HepG2 (cell line): ENCODE measurements around the gene ATF1. TPM values are rescaled to one million over a fixed set of nuclear protein-coding genes. Genes with fewer than 3 reads are reported as not detected.
A peak's percentile ranks its signal among the peaks of the same experiment; 100 is the strongest.

ENCODE experiments used
- ATAC-seq: fragments of 200-7000 bp; cut with Tn5 transposase; 3 replicates; pipeline ENCODE4 v1.9.1; 2020; ENCODE audit warnings: mild to moderate bottlenecking, moderate library complexity
- BruUV-seq: library from RNA; stranded (reverse); fragments of 400-500 nt; replicated peaks from 2 replicates; lab custom pipeline; 2021; lab: Mats Ljungman, UMichigan
- CTCF ChIA-PET: fragments of 300-600 bp; formaldehyde crosslinking; extraction: SDS; loops from one replicate; lab custom pipeline; 2021; ENCODE audit warnings: low total read pairs, inconsistent platforms, low intra/inter-chr PET ratio; lab: Yijun Ruan, JAX
- POLR2A ChIA-PET: fragments of 350-600 bp; sonication (Branson Sonifier 250); formaldehyde crosslinking; loops from one replicate; lab custom pipeline; 2020; ENCODE audit warnings: antibody characterized with exemption, inconsistent platforms; lab: Yijun Ruan, JAX
- DNase-seq: peaks from one replicate; pipeline ENCODE4 v3.0.0-alpha.2; 2015; ENCODE audit warnings: low spot score
- FAIRE-seq: peaks from 3 replicates; lab custom pipeline; 2011; peaks lifted over from hg19 to GRCh38; lab: Jason Lieb, UNC
- H2AFZ ChIP-seq: one replicate; pipeline ENCODE4 v1.6.1; 2011; ENCODE audit warnings: low read length, inconsistent platforms
- H3K27ac ChIP-seq: fragments of 300-600 bp; 3 replicates; pipeline ENCODE4 v1.8.0; 2011; ENCODE audit warnings: mixed run types, mild to moderate bottlenecking, mixed read lengths, low read length, inconsistent platforms; ENCODE audit not compliant: insufficient read depth; ENCODE audit errors: extremely low read length
- H3K27me3 ChIP-seq, 2 experiments: fragments of 200-600 bp in 1 of 2; 2 replicates in 1 of 2; 3 replicates in 1 of 2; pipeline versions ENCODE4 v1.6.0 to v1.8.0; 2011; ENCODE audit warnings: low read length in 2 of 2, mild to moderate bottlenecking in 2 of 2, moderate library complexity in 2 of 2, inconsistent platforms in 1 of 2; ENCODE audit not compliant: insufficient read depth in 2 of 2, control insufficient read depth in 1 of 2
- H3K36me3 ChIP-seq, 2 experiments: fragments of 200-600 bp in 1 of 2; replicated peaks in 1 of 2; 2 replicates in 1 of 2; 3 replicates in 1 of 2; pipeline versions ENCODE4 v1.5.1 to v1.8.0; 2011; ENCODE audit warnings: low read length in 2 of 2, inconsistent platforms in 1 of 2; ENCODE audit not compliant: insufficient read depth in 2 of 2, control insufficient read depth in 1 of 2
- H3K4me1 ChIP-seq: 2 replicates; pipeline ENCODE4 v1.5.1; 2012; ENCODE audit warnings: low read length, inconsistent platforms; ENCODE audit not compliant: insufficient read depth
- H3K4me2 ChIP-seq: 2 replicates; pipeline ENCODE4 v1.6.0; 2011; ENCODE audit warnings: low read depth, low read length, inconsistent platforms
- H3K4me3 ChIP-seq, 3 experiments: fragments of 200-600 bp in 1 of 3; sonication (generic), shearing (Covaris generic) in 1 of 3; replicated peaks in 1 of 3; 2 replicates each; pipeline ENCODE4 v1.5.1; 2011 to 2016; ENCODE audit warnings: low read length in 3 of 3, inconsistent platforms in 2 of 3, low read depth in 2 of 3, mild to moderate bottlenecking in 2 of 3, control low read depth in 1 of 3, mixed read lengths in 1 of 3; ENCODE audit not compliant: insufficient read depth in 1 of 3
- H3K79me2 ChIP-seq: one replicate; pipeline ENCODE4 v1.6.1; 2011; ENCODE audit warnings: low read length, inconsistent platforms; ENCODE audit not compliant: insufficient read depth
- H3K9ac ChIP-seq: 2 replicates; pipeline ENCODE4 v1.6.0; 2011; ENCODE audit warnings: mild to moderate bottlenecking, low read depth, low read length, inconsistent platforms; ENCODE audit not compliant: insufficient read depth
- H3K9me3 ChIP-seq: 2 replicates; pipeline ENCODE4 v1.5.1; 2012; ENCODE audit warnings: mild to moderate bottlenecking, low read length
- H4K20me1 ChIP-seq: 2 replicates; pipeline ENCODE4 v1.6.0; 2011; ENCODE audit warnings: inconsistent platforms, mild to moderate bottlenecking, low read length, moderate library complexity; ENCODE audit not compliant: insufficient read depth
- CEBPB ChIP-seq: IDR thresholded peaks from 2 replicates; pipeline ENCODE4 v1.6.1; 2011; ENCODE audit warnings: low read depth, low read length, improper control_type of control experiment, borderline replicate concordance
- CEBPG ChIP-seq: IDR thresholded peaks from 2 replicates; pipeline ENCODE4 v1.6.1; 2016
- GTF3A ChIP-seq: sonication (generic); formaldehyde crosslinking; conservative IDR thresholded peaks from 2 replicates; pipeline ENCODE4 v1.4.0; 2020; ENCODE audit warnings: mild to moderate bottlenecking, missing genetic modification reagents
- NFKBIZ ChIP-seq: IDR thresholded peaks from 2 replicates; pipeline ENCODE4 v1.6.1; 2018; ENCODE audit warnings: missing genetic modification reagents, missing compliant biosample characterization
- NR2F6 ChIP-seq, 2 experiments: IDR thresholded peaks; 2 replicates each; pipeline ENCODE4 v1.6.1; 2016; ENCODE audit warnings: antibody characterized with exemption in 1 of 2, mild to moderate bottlenecking in 1 of 2
- RARA ChIP-seq: IDR thresholded peaks from 2 replicates; pipeline ENCODE4 v1.6.1; 2016; ENCODE audit warnings: missing genetic modification reagents, missing compliant biosample characterization
- RBM22 ChIP-seq: fragments of 200-400 bp; formaldehyde crosslinking; optimal IDR thresholded peaks from 2 replicates; pipeline ENCODE3; 2017; ENCODE audit warnings: mild to moderate bottlenecking, low read length, moderate library complexity
- REXO4 ChIP-seq: sonication (generic); formaldehyde crosslinking; IDR thresholded peaks from 2 replicates; pipeline ENCODE4 v1.8.0; 2022; ENCODE audit warnings: missing genetic modification reagents, mild to moderate bottlenecking, borderline replicate concordance
- YEATS2 ChIP-seq: sonication (generic); formaldehyde crosslinking; IDR thresholded peaks from 2 replicates; pipeline ENCODE4 v1.4.0; 2020; ENCODE audit warnings: missing genetic modification reagents, borderline replicate concordance
- ZMYM3 ChIP-seq: sonication (generic); formaldehyde crosslinking; IDR thresholded peaks from 2 replicates; pipeline ENCODE4 v1.5.1; 2020; ENCODE audit warnings: mild to moderate bottlenecking, missing genetic modification reagents
- ZNF337 ChIP-seq: sonication (generic); formaldehyde crosslinking; IDR thresholded peaks from 2 replicates; pipeline ENCODE4 v1.5.1; 2020; ENCODE audit warnings: missing genetic modification reagents, low read depth, mild to moderate bottlenecking, borderline replicate concordance
- WGBS: methylation state at CpG from one replicate; pipeline ENCODE4 v1.1.6; 2017; ENCODE audit warnings: low lambda C conversion rate; 5-methylcytosine and 5-hydroxymethylcytosine counted together
- in situ Hi-C: cut with HindIII; loops from 2 replicates; pipeline ENCODE4 v1.10.0; 2017; ENCODE audit warnings: low pct_unique_long_range_greater_than_20kb; ENCODE audit not compliant: extremely low pct_ligation_motif_present
- intact Hi-C: fragments of 100-400 bp; cut with micrococcal nuclease; formaldehyde crosslinking; loops from one replicate; pipeline ENCODE4 v1.10.0; 2022; ENCODE audit not compliant: unreplicated experiment
- polyA plus RNA-seq, 8 experiments: library from polyadenylated mRNA; depleted of rRNA in 3 of 8; stranded (reverse) in 7 of 8; unstranded in 1 of 8; fragments of >200 nt; fragmentation: Illumina TruSeq in 4 of 8; extraction: Trizol in 4 of 8; gene quantifications; 2 replicates each; pipeline versions ENCODE4 v1.2.1 to v1.2.3, GENCODE V29; 2011 to 2016; ENCODE audit warnings: low read depth in 4 of 8, missing spikeins in 1 of 8, mixed read lengths in 1 of 8; ENCODE audit not compliant: insufficient read depth in 1 of 8
- total RNA-seq, 5 experiments: library from RNA; depleted of rRNA; stranded (reverse); fragments of >200 nt; fragmentation: Illumina TruSeq; extraction: Trizol; gene quantifications; 2 replicates each; pipeline ENCODE4 v1.2.3, GENCODE V29; 2016; ENCODE audit warnings: low read depth in 1 of 5
- TF ChIP-seq, protein P1 (sequence below): sonication (generic); formaldehyde crosslinking; conservative IDR thresholded peaks from 2 replicates; pipeline ENCODE4 v1.4.0; 2020; ENCODE audit warnings: mild to moderate bottlenecking, missing genetic modification reagents, moderate library complexity
- TF ChIP-seq, protein P2 (sequence below): sonication (generic); formaldehyde crosslinking; IDR thresholded peaks from 2 replicates; pipeline ENCODE4 v1.5.0; 2020; ENCODE audit warnings: mild to moderate bottlenecking, missing genetic modification reagents
- TF ChIP-seq, protein P3 (sequence below): sonication (generic); formaldehyde crosslinking; IDR thresholded peaks from 2 replicates; pipeline ENCODE4 v1.5.0; 2020; ENCODE audit warnings: missing genetic modification reagents
- TF ChIP-seq, protein P4 (sequence below): sonication (generic); formaldehyde crosslinking; IDR thresholded peaks from 2 replicates; pipeline ENCODE4 v1.5.0; 2020; ENCODE audit warnings: mild to moderate bottlenecking, missing genetic modification reagents

The ATF1 gene
- total and polyA plus RNA-seq, 2 of the 13 experiments (the other 11 are each of a cell fraction or from before 2014, with no cell fraction given) = 29.3 to 52.0 TPM

DNA sequence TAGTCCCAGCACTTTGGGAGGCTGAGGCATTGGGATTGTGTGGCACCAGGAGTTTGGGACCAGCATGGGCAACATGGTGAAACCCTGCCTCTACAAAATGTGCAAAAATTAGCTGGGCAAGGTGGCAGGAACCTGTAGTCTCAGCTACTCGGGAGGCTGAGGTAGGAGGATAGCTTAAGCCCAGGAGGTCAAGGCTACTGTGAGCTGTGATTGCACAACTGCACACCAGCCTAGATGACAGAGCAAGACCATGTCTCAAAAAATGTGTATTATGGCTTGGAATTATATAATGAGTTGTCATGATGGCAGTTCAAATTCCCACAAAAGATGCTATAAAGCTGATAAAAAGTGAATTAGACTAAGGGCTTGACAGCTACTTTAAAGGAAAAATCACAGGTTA is 58.2 kb downstream of the ATF1 start:
- ATAC-seq (no peak), DNase-seq (no peak), FAIRE-seq (no peak)
- Histone ChIP-seq H3K27ac (no peak overlapping the region), H3K9me3 (no peaks in the 10 kb centered on the region), H3K27me3 (no peaks in the 10 kb centered on the region), H2AFZ (no peak overlapping the region), H3K79me2 (no peaks in the 10 kb centered on the region), H3K4me1 (peaks cover 22% of the 10 kb centered on the region), H3K4me3 (no peak overlapping the region), H4K20me1 (no peaks in the 10 kb centered on the region), H3K9ac (no peak overlapping the region), H3K4me2 (no peak overlapping the region), H3K36me3 (peaks cover 2 to 13% of the 10 kb centered on the region in 2 experiments; a peak in 3 of 5 replicates)
- CTCF ChIA-PET = no interaction called here
- BruUV-seq = no TSS peak
- in situ Hi-C loops = loop anchor here (10.0 kb wide), 1 partner anchor 203 kb away; the partner anchor contains the start of gene SLC11A2
- intact Hi-C loops = no loop called here
- POLR2A ChIA-PET = interaction anchor here (1.0 kb wide), 1 partner anchor 204 kb away, joined by 3 read pairs; the partner anchor contains the start of gene SLC11A2
- TF ChIP-seq, protein P1, sequence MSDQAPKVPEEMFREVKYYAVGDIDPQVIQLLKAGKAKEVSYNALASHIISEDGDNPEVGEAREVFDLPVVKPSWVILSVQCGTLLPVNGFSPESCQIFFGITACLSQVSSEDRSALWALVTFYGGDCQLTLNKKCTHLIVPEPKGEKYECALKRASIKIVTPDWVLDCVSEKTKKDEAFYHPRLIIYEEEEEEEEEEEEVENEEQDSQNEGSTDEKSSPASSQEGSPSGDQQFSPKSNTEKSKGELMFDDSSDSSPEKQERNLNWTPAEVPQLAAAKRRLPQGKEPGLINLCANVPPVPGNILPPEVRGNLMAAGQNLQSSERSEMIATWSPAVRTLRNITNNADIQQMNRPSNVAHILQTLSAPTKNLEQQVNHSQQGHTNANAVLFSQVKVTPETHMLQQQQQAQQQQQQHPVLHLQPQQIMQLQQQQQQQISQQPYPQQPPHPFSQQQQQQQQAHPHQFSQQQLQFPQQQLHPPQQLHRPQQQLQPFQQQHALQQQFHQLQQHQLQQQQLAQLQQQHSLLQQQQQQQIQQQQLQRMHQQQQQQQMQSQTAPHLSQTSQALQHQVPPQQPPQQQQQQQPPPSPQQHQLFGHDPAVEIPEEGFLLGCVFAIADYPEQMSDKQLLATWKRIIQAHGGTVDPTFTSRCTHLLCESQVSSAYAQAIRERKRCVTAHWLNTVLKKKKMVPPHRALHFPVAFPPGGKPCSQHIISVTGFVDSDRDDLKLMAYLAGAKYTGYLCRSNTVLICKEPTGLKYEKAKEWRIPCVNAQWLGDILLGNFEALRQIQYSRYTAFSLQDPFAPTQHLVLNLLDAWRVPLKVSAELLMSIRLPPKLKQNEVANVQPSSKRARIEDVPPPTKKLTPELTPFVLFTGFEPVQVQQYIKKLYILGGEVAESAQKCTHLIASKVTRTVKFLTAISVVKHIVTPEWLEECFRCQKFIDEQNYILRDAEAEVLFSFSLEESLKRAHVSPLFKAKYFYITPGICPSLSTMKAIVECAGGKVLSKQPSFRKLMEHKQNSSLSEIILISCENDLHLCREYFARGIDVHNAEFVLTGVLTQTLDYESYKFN = no peak
- TF ChIP-seq, protein P2, sequence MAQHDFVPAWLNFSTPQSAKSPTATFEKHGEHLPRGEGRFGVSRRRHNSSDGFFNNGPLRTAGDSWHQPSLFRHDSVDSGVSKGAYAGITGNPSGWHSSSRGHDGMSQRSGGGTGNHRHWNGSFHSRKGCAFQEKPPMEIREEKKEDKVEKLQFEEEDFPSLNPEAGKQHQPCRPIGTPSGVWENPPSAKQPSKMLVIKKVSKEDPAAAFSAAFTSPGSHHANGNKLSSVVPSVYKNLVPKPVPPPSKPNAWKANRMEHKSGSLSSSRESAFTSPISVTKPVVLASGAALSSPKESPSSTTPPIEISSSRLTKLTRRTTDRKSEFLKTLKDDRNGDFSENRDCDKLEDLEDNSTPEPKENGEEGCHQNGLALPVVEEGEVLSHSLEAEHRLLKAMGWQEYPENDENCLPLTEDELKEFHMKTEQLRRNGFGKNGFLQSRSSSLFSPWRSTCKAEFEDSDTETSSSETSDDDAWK = no peak
- TF ChIP-seq GTF3A (CRISPR knock-in tag) (no peak), RBM22 (peak; percentile 86), NFKBIZ (CRISPR knock-in tag) (no peak), REXO4 (CRISPR knock-in tag) (no peak), YEATS2 (CRISPR knock-in tag) (no peak), RARA (CRISPR knock-in tag) (0 out of 2 replicates have a peak, but pooled peaks have one; percentile 13), ZMYM3 (CRISPR knock-in tag) (0 out of 2 replicates have a peak, but pooled peaks have one; percentile 18), ZNF337 (CRISPR knock-in tag) (no peak), NR2F6 (IDR thresholded peaks at IDR 0.05) (no peak), NR2F6 (CRISPR knock-in tag; IDR thresholded peaks at IDR 0.05) (peak; percentile 27; the same call in 1 of the 2 replicates), CEBPB (peak; percentile 83), CEBPG (CRISPR knock-in tag) (peak; percentile 76)
- TF ChIP-seq, protein P3, sequence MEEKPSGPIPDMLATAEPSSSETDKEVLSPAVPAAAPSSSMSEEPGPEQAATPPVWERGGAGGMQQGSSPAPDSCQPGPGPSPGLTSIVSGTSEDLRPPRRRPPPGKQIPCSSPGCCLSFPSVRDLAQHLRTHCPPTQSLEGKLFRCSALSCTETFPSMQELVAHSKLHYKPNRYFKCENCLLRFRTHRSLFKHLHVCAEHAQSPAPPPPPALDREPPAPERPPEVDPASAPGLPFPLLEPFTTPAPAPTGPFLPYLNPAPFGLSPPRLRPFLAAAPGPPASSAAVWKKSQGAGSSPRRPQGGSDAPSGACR = no peak
- TF ChIP-seq, protein P4, sequence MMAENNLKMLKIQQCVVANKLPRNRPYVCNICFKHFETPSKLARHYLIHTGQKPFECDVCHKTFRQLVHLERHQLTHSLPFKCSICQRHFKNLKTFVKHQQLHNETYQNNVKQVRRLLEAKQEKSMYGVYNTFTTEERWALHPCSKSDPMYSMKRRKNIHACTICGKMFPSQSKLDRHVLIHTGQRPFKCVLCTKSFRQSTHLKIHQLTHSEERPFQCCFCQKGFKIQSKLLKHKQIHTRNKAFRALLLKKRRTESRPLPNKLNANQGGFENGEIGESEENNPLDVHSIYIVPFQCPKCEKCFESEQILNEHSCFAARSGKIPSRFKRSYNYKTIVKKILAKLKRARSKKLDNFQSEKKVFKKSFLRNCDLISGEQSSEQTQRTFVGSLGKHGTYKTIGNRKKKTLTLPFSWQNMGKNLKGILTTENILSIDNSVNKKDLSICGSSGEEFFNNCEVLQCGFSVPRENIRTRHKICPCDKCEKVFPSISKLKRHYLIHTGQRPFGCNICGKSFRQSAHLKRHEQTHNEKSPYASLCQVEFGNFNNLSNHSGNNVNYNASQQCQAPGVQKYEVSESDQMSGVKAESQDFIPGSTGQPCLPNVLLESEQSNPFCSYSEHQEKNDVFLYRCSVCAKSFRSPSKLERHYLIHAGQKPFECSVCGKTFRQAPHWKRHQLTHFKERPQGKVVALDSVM (CRISPR knock-in tag) = peak; percentile 96
- 29% methylated on average over 1 of the region's 1 CpG for whole genome bisulfite sequencing
